ENCODE results near the gene FAM98A. TPM values are rescaled to one million over a fixed set of nuclear protein-coding genes. Genes with fewer than 3 reads are reported as not detected.

Gene FAM98A
- total and polyA plus RNA-seq, 2 donors (not counting 1 experiment from before 2014, with no cell fraction given), result 19.0 to 243 TPM

DNA sequence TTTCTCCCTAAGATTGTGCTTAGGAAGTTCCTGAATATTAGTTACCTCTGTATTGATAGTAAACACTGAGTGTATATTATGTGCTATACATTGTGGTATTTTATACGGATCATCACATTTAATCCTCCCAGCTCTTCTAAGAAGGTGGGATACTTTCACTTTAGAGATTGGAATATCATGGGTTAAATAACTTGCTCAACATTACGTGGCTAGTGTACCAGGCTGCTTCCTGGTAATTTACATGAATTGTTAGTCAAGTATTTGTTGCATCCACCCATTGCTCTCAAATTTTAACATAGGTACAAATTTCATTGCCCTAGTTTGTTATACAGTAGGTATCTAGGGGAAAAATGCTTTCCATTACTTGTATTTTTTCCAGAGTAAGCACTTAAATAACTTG lies 21.4 kb downstream of the FAM98A start:
- Histone ChIP-seq H4K20me1 (ENCODE audit: control insufficient read depth, extremely low read depth, insufficient read depth, low read length) (no peaks in the 10 kb centered on the region), H3K9ac (ENCODE audit: insufficient read depth, low read length) (no peak overlapping the region), H3K36me3 (ENCODE audit: control insufficient read depth, insufficient read depth, low read length) (peaks cover 1% of the 10 kb centered on the region), H3K79me2 (ENCODE audit: control insufficient read depth, insufficient read depth, low read length) (no peaks in the 10 kb centered on the region), H3K27ac (ENCODE audit: insufficient read depth, low read length) (no peak overlapping the region), H3K4me2 (ENCODE audit: extremely low read depth, insufficient read depth, low read length) (no peak overlapping the region), H3K9me3 (ENCODE audit: control insufficient read depth, insufficient read depth, low read depth, low read length) (no peaks in the 10 kb centered on the region), H3K4me1 (ENCODE audit: control insufficient read depth, extremely low read depth, insufficient read depth, low read length) (peaks cover 2% of the 10 kb centered on the region), H3K27me3 (ENCODE audit: control insufficient read depth, insufficient read depth, low read length) (no peaks in the 10 kb centered on the region), H2AFZ (ENCODE audit: low read length) (no peak overlapping the region), H3K4me3 (replicated peaks in 1 of 4; ENCODE audit: control extremely low read depth in 1 of 4, insufficient read depth in 1 of 4, low read depth in 3 of 4, low read length in 4 of 4) (no peak overlapping the region)
- DNase-seq (ENCODE audit: low read depth in 2 of 2), result peak; percentile 26 to 35
- TF ChIP-seq, protein P1, sequence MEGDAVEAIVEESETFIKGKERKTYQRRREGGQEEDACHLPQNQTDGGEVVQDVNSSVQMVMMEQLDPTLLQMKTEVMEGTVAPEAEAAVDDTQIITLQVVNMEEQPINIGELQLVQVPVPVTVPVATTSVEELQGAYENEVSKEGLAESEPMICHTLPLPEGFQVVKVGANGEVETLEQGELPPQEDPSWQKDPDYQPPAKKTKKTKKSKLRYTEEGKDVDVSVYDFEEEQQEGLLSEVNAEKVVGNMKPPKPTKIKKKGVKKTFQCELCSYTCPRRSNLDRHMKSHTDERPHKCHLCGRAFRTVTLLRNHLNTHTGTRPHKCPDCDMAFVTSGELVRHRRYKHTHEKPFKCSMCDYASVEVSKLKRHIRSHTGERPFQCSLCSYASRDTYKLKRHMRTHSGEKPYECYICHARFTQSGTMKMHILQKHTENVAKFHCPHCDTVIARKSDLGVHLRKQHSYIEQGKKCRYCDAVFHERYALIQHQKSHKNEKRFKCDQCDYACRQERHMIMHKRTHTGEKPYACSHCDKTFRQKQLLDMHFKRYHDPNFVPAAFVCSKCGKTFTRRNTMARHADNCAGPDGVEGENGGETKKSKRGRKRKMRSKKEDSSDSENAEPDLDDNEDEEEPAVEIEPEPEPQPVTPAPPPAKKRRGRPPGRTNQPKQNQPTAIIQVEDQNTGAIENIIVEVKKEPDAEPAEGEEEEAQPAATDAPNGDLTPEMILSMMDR (conservative IDR thresholded peaks at IDR 0.05 in 1 of 2, IDR thresholded peaks at IDR 0.05 in 1 of 2; ENCODE audit: low read depth in 1 of 2, low read length in 2 of 2), result no peak
- TF ChIP-seq EZH2 (IDR thresholded peaks at IDR 0.05; ENCODE audit: low read length, missing control alignments), result no peak

DNA sequence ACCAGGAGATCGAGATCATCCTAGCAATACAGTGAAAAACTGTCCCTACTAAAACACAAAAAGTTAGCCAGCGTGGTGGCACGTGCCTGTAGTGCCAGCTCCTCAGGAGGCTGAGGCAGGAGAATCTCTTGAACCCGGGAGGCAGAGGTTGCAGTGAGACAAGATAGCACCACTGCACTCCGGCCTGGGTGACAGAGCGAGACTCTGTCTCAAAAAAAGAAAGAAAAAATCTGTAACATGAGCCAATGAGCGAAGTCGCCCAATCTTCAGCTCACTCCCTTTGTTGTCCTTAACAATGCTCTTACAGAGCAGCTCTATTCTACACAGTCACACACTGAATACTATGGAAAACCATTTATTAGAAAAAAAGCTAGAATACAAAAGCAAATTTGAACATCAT lies 22.0 kb downstream of the FAM98A start:
- Histone ChIP-seq H3K27me3 (ENCODE audit: control insufficient read depth, insufficient read depth, low read length) (no peaks in the 10 kb centered on the region), H3K4me1 (ENCODE audit: control insufficient read depth, extremely low read depth, insufficient read depth, low read length) (peaks cover 2% of the 10 kb centered on the region), H2AFZ (ENCODE audit: low read length) (no peak overlapping the region), H3K79me2 (ENCODE audit: control insufficient read depth, insufficient read depth, low read length) (no peaks in the 10 kb centered on the region), H3K4me2 (ENCODE audit: extremely low read depth, insufficient read depth, low read length) (no peak overlapping the region), H3K27ac (ENCODE audit: insufficient read depth, low read length) (no peak overlapping the region), H3K4me3 (replicated peaks in 1 of 4; ENCODE audit: control extremely low read depth in 1 of 4, insufficient read depth in 1 of 4, low read depth in 3 of 4, low read length in 4 of 4) (no peak overlapping the region), H3K36me3 (ENCODE audit: control insufficient read depth, insufficient read depth, low read length) (no peaks in the 10 kb centered on the region), H3K9ac (ENCODE audit: insufficient read depth, low read length) (no peak overlapping the region), H4K20me1 (ENCODE audit: control insufficient read depth, extremely low read depth, insufficient read depth, low read length) (no peaks in the 10 kb centered on the region), H3K9me3 (ENCODE audit: control insufficient read depth, insufficient read depth, low read depth, low read length) (no peaks in the 10 kb centered on the region)
- DNase-seq (ENCODE audit: low read depth in 2 of 2), result no peak
- no peak for TF ChIP-seq EZH2 (IDR thresholded peaks at IDR 0.05; ENCODE audit: low read length, missing control alignments)
- TF ChIP-seq, protein P1 (conservative IDR thresholded peaks at IDR 0.05 in 1 of 2, IDR thresholded peaks at IDR 0.05 in 1 of 2; ENCODE audit: low read depth in 1 of 2, low read length in 2 of 2), result no peak

DNA sequence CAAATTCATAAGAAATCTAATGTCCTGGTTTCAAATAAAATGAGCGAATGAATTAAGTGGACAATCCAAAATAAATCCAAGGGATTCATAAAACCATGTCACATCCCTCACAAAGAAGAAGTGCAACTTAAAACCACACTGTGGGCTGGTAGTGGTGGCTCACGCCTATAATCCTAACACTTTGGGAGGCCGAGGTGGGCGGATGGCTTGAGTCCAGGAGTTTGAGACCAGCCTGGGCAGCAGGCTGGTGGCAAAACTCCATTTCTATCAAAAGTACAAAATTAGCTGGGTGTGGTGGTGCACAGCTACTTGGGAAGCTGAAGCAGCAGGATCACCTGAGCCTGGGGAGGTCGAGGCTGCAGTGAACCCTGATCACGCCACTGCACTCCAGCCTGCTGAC lies 25.4 kb downstream of the FAM98A start:
- H3K4me2 ChIP-seq (ENCODE audit: extremely low read depth, insufficient read depth, low read length), result no peak overlapping the region
- H3K27ac ChIP-seq (ENCODE audit: insufficient read depth, low read length), result no peak overlapping the region
- no peaks in the 10 kb centered on the region for H3K9me3 ChIP-seq (ENCODE audit: control insufficient read depth, insufficient read depth, low read depth, low read length)
- TF ChIP-seq, protein P1 (conservative IDR thresholded peaks at IDR 0.05 in 1 of 2, IDR thresholded peaks at IDR 0.05 in 1 of 2; ENCODE audit: low read depth in 1 of 2, low read length in 2 of 2), result no peak
- TF ChIP-seq EZH2 (IDR thresholded peaks at IDR 0.05; ENCODE audit: low read length, missing control alignments), result no peak
- no peaks in the 10 kb centered on the region for H3K79me2 ChIP-seq (ENCODE audit: control insufficient read depth, insufficient read depth, low read length)
- no peaks in the 10 kb centered on the region for H3K4me1 ChIP-seq (ENCODE audit: control insufficient read depth, extremely low read depth, insufficient read depth, low read length)
- H2AFZ ChIP-seq (ENCODE audit: low read length), result no peak overlapping the region
- H3K9ac ChIP-seq (ENCODE audit: insufficient read depth, low read length), result no peak overlapping the region
- DNase-seq (ENCODE audit: low read depth in 2 of 2), result no peak
- H4K20me1 ChIP-seq (ENCODE audit: control insufficient read depth, extremely low read depth, insufficient read depth, low read length), result no peaks in the 10 kb centered on the region
- H3K36me3 ChIP-seq (ENCODE audit: control insufficient read depth, insufficient read depth, low read length), result no peaks in the 10 kb centered on the region
- H3K27me3 ChIP-seq (ENCODE audit: control insufficient read depth, insufficient read depth, low read length), result no peaks in the 10 kb centered on the region
- H3K4me3 ChIP-seq (replicated peaks in 1 of 4; ENCODE audit: control extremely low read depth in 1 of 4, insufficient read depth in 1 of 4, low read depth in 3 of 4, low read length in 4 of 4), result no peak overlapping the region
